HG02884 (cell line): ENCODE results near the gene NISCH.

Source experiments
- ATAC-seq: cut with Tn5 transposase; IDR thresholded peaks from one replicate; pipeline ENCODE4 v1.9.1; 2021; ENCODE audit warnings: mild to moderate bottlenecking, moderate library complexity; ENCODE audit not compliant: unreplicated experiment

NISCH gene

GRCh38 chr3:52509753-52510328 is 54.4 kb downstream of the NISCH start:
- no peak for ATAC-seq

DNA sequence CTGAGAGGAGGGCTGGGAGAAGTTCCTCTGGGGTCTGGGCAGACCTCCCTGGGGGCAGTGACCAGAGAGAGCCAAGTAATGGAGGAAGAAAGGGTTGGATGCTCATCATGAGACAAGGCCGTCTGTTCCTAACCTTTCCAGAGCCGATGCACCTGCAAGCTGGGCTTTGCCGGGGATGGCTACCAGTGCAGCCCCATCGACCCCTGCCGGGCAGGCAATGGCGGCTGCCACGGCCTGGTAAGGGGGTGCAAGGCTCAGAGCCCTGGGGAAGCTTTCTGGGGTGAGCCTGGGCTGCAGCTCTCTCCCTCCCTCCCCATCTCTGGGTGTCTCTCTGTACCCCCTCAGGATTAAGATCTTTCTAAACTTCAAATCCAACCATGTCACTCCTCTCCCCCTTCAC is 56.1 kb downstream of the NISCH start:
- no peak for ATAC-seq

DNA sequence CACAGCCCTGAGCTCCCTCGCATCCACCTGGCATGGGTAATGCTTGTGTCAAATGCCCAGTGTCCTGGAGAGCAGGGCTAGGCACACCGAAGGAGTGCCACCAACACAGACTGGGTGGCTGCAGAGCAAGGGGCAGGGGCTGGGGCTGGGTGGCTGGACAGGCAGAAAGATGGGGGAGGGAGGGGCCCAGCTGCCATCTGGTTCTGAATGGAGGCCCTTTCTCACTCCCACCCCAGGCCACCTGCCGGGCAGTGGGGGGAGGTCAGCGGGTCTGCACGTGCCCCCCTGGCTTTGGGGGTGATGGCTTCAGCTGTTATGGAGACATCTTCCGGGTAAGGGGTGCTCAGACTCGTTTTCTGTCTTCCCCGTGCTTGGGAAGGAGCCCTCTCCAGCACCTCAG is 56.7 kb downstream of the NISCH start:
- ATAC-seq = no peak

- no peak for ATAC-seq
These were observed 57.3 kb downstream of the NISCH start for GRCh38 chr3:52512727-52513126.

- ATAC-seq = no peak
These were observed 57.9 kb downstream of the NISCH start for GRCh38 chr3:52513281-52513680.

- no peak for ATAC-seq
These were observed 59.2 kb downstream of the NISCH start for GRCh38 chr3:52514576-52514975.

GRCh38 chr3:52515192-52515591 is 59.8 kb downstream of the NISCH start:
- ATAC-seq = no peak

DNA sequence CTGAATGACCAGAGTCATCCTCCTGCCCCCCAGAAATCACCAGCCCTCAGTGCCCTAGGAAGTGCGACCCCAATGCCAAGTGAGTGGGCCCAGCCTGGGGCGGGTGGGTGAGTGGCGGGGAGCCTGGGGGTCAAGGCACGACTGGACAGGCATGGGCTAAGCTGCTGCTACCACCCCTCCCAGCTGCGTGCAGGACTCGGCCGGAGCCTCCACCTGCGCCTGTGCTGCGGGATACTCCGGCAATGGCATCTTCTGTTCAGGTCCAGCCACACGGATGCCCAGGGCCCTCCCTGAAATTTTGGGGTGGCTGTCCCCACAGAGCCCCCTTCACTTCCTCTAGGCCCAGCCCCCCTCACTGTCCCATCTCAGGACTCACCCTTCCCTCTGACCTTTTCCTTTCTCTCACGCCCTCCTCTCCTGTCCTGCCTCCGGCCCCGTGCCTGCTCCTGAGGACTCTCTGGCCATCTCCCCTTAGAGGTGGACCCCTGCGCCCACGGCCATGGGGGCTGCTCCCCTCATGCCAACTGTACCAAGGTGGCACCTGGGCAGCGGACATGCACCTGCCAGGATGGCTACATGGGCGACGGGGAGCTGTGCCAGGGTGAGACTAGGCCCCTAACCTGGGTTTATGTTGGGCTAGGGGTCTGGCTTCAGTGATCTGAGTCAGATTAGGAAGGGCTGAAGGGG is 61.2 kb downstream of the NISCH start:
- ATAC-seq = no peak

GRCh38 chr3:52517796-52518722 is 62.7 kb downstream of the NISCH start:
- no peak for ATAC-seq

DNA sequence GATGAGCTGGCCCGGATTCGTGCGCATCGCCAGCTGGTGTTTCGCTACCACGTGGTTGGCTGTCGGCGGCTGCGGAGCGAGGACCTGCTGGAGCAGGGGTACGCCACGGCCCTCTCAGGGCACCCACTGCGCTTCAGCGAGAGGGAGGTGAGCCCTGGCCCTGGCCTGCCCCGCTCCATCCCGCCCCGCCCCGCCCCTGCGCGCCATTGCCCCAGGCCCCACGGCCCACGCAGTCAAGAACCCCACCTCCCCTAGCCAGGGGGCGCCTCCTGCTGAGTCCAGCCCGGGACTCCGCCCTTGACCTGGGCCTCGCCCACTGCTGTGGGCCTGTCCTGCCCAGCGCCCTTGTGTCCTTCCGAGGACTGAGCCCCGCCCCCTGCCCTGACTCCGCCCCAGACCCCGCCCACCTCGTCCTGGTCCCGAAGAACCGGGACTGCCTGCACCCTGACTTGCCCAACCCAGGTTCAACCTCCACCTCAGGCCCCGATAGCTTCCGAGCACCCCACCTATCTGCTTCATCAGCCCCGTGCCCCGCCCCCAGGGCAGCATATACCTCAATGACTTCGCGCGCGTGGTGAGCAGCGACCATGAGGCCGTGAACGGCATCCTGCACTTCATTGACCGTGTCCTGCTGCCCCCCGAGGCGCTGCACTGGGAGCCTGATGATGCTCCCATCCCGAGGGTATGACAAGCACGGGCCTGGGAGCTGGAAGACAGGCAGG is 63.5 kb downstream of the NISCH start:
- no peak for ATAC-seq

- ATAC-seq = no peak
These were observed 64.2 kb downstream of the NISCH start for GRCh38 chr3:52519445-52520140.

DNA sequence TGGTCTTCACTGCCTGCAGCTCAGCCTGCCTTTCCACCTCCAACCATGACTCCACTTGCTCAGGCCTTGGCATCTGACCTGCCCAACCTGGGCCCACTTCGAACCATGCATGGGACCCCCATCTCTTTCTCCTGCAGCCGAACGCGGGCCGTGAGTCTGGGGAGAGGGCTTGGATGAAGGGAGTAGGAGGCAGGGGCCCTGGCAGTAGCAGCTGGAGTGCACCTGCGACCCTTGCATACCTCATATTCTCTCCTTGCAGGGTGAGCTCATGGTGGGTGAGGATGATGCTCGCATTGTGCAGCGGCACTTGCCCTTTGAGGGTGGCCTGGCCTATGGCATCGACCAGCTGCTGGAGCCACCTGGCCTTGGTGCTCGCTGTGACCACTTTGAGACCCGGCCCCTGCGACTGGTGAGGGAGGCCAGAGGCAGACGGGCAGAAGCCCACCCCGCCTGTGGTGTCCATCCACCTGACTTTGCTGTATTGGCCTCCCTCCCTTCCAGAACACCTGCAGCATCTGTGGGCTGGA is 64.8 kb downstream of the NISCH start:
- ATAC-seq = no peak

- ATAC-seq = no peak
These were observed 65.5 kb downstream of the NISCH start for GRCh38 chr3:52520716-52521487.

DNA sequence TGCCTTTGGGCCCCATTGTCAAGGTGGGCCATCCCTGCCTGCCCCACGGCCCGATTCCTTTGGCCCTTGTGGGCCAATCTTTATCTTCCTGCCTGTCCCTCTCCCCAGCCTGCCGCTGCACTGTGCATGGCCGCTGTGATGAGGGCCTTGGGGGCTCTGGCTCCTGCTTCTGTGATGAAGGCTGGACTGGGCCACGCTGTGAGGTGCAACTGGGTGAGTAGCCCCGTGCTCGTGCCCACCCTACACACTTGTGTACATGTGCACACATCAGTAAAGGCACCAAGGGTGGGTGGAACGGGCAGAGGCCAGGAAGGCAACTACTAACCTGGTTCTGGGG is 66.1 kb downstream of the NISCH start:
- ATAC-seq = no peak

- no peak for ATAC-seq
These were observed 66.7 kb downstream of the NISCH start for GRCh38 chr3:52521881-52522650.

DNA sequence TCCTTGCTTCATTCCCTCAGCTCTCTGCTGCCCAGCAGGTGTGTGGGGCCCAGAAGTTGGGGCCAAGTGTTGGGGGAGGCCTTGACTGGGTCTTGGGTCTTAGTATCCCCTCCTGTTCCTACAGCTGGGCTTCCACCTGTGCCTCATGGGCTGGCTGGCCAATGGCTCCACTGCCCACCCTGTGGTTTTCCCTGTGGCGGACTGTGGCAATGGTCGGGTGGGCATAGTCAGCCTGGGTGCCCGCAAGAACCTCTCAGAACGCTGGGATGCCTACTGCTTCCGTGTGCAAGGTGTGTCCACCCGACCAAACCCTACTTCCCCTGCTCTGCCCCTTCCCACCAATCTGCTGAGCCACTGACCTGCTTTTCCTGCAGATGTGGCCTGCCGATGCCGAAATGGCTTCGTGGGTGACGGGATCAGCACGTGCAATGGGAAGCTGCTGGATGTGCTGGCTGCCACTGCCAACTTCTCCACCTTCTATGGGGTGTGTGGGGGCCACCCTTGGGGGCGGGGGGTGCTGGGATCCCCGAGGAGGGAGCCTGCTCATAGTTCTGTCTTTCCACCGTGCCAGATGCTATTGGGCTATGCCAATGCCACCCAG is 67.3 kb downstream of the NISCH start:
- ATAC-seq = no peak

DNA sequence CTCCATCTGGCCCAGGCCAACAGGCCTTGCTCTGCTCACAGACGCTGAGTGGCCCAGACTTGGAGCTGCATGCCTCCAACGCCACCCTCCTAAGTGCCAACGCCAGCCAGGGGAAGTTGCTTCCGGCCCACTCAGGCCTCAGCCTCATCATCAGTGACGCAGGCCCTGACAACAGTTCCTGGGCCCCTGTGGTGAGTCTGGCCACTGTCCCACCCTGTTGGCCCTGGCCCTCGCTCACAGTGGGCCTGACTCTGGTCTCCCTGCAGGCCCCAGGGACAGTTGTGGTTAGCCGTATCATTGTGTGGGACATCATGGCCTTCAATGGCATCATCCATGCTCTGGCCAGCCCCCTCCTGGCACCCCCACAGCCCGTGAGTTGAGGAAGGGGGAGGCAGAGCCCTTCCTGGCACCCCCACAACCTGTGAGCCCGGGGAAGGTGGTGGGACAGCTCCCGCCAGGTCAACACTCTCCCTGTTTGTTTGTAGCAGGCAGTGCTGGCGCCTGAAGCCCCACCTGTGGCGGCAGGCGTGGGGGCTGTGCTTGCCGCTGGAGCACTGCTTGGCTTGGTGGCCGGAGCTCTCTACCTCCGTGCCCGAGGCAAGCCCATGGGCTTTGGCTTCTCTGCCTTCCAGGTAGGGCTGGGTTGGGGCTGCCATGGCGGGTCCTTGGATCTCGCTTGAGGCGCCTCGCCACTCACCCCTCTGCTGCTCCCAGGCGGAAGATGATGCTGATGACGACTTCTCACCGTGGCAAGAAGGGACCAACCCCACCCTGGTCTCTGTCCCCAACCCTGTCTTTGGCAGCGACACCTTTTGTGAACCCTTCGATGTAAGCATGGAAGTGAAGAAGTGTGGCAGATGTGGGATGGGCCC is 68.2 kb downstream of the NISCH start:
- no peak for ATAC-seq
